Measurements from ENCODE around the gene MAPT.

The MAPT gene

GRCh38 chr17:45894022-45894784, at the start of gene MAPT:
TSS of gene MAPT (plus strand) at chr17:45894554. CDS start at chr17:45962338, 67,784 bp downstream.
- peak within 1 kb of the TSS; percentile 97 for H3K4me2 ChIP-seq (ENCODE audit: low read length)
- H4K20me1 ChIP-seq (ENCODE audit: control insufficient read depth, insufficient read depth, low read depth, low read length), result no peaks in the 10 kb centered on the region
- H3K4me1 ChIP-seq (ENCODE audit: control insufficient read depth, low read length), result peaks cover 13% of the 10 kb centered on the region
- H3K27ac ChIP-seq (ENCODE audit: low read depth, low read length), result no peak within 1 kb of the TSS
- H3K9me2 ChIP-seq (replicated peaks; ENCODE audit: control insufficient read depth, low read length), result no peaks in the 10 kb centered on the region
- TF ChIP-seq EZH2phosphoT487 (IDR thresholded peaks at IDR 0.05; ENCODE audit: borderline replicate concordance, low read length) (no peak), CTCF (IDR thresholded peaks at IDR 0.05; ENCODE audit: low read depth, low read length, poor library complexity, severe bottlenecking) (peak; percentile 81)
- no peaks in the 10 kb centered on the region for H3K9me3 ChIP-seq (ENCODE audit: control insufficient read depth, insufficient read depth, low read length)
- no peaks in the 10 kb centered on the region for H3K79me2 ChIP-seq (ENCODE audit: control insufficient read depth, low read length)
- no peaks in the 10 kb centered on the region for H3F3A ChIP-seq (ENCODE audit: control insufficient read depth, insufficient read depth)
- peaks cover 51% of the 10 kb centered on the region for H3K27me3 ChIP-seq (ENCODE audit: control insufficient read depth, low read length)
- H3K4me3 ChIP-seq (ENCODE audit: low read length), result peak within 1 kb of the TSS; percentile 75
- no peaks in the 10 kb centered on the region for H3K36me3 ChIP-seq (ENCODE audit: control insufficient read depth, low read length)

- no peaks in the 10 kb centered on the region for H3K36me3 ChIP-seq (ENCODE audit: control insufficient read depth, low read length)
- H3K9me3 ChIP-seq (ENCODE audit: control insufficient read depth, insufficient read depth, low read length), result no peaks in the 10 kb centered on the region
- H3K4me3 ChIP-seq (ENCODE audit: low read length), result no peak within 1 kb of the TSS
- no peaks in the 10 kb centered on the region for H4K20me1 ChIP-seq (ENCODE audit: control insufficient read depth, insufficient read depth, low read depth, low read length)
- TF ChIP-seq CTCF (IDR thresholded peaks at IDR 0.05; ENCODE audit: low read depth, low read length, poor library complexity, severe bottlenecking), result no peak
- no peak for TF ChIP-seq EZH2phosphoT487 (IDR thresholded peaks at IDR 0.05; ENCODE audit: borderline replicate concordance, low read length)
- H3K27ac ChIP-seq (ENCODE audit: low read depth, low read length), result no peak within 1 kb of the TSS
- peaks cover 6% of the 10 kb centered on the region; the same call in 1 of the 2 replicates for H3K27me3 ChIP-seq (ENCODE audit: control insufficient read depth, low read length)
- no peak within 1 kb of the TSS for H3K4me2 ChIP-seq (ENCODE audit: low read length)
- no peaks in the 10 kb centered on the region for H3K79me2 ChIP-seq (ENCODE audit: control insufficient read depth, low read length)
- H3F3A ChIP-seq (ENCODE audit: control insufficient read depth, insufficient read depth), result no peaks in the 10 kb centered on the region
- H3K4me1 ChIP-seq (ENCODE audit: control insufficient read depth, low read length), result no peaks in the 10 kb centered on the region
- H3K9me2 ChIP-seq (replicated peaks; ENCODE audit: control insufficient read depth, low read length), result no peaks in the 10 kb centered on the region
Measured at GRCh38 chr17:45844695-45845375, 49.5 kb upstream of the MAPT start, which contains the start of gene SPPL2C. TSS of gene SPPL2C (plus strand) at chr17:45844881. CDS start at chr17:45844907, 26 bp downstream.

GRCh38 chr17:45845376-45846185, 48.8 kb upstream of the MAPT start:
- no peaks in the 10 kb centered on the region for H3K9me2 ChIP-seq (replicated peaks; ENCODE audit: control insufficient read depth, low read length)
- no peak overlapping the region for H3K4me2 ChIP-seq (ENCODE audit: low read length)
- H3K27ac ChIP-seq (ENCODE audit: low read depth, low read length), result no peak overlapping the region
- no peak for TF ChIP-seq CTCF (IDR thresholded peaks at IDR 0.05; ENCODE audit: low read depth, low read length, poor library complexity, severe bottlenecking)
- TF ChIP-seq EZH2phosphoT487 (IDR thresholded peaks at IDR 0.05; ENCODE audit: borderline replicate concordance, low read length), result no peak
- H4K20me1 ChIP-seq (ENCODE audit: control insufficient read depth, insufficient read depth, low read depth, low read length), result no peaks in the 10 kb centered on the region
- no peaks in the 10 kb centered on the region for H3K36me3 ChIP-seq (ENCODE audit: control insufficient read depth, low read length)
- no peaks in the 10 kb centered on the region for H3K9me3 ChIP-seq (ENCODE audit: control insufficient read depth, insufficient read depth, low read length)
- no peaks in the 10 kb centered on the region for H3K4me1 ChIP-seq (ENCODE audit: control insufficient read depth, low read length)
- peaks cover 6% of the 10 kb centered on the region; the same call in 1 of the 2 replicates for H3K27me3 ChIP-seq (ENCODE audit: control insufficient read depth, low read length)
- H3K4me3 ChIP-seq (ENCODE audit: low read length), result no peak overlapping the region
- H3K79me2 ChIP-seq (ENCODE audit: control insufficient read depth, low read length), result no peaks in the 10 kb centered on the region
- no peaks in the 10 kb centered on the region for H3F3A ChIP-seq (ENCODE audit: control insufficient read depth, insufficient read depth)
